Measurements from ENCODE around the gene RPS25. TPM values are rescaled to one million over a fixed set of nuclear protein-coding genes. Genes with fewer than 3 reads are reported as not detected.
"Not testable (repeated sequence)": the region's sequence is repeated elsewhere in the genome, so short reads cannot be mapped to it uniquely, and the experiment has no call there.

RPS25 gene
- total and polyA plus RNA-seq, 10 donors, result 945 to 5,214 (median 1,205) TPM

DNA sequence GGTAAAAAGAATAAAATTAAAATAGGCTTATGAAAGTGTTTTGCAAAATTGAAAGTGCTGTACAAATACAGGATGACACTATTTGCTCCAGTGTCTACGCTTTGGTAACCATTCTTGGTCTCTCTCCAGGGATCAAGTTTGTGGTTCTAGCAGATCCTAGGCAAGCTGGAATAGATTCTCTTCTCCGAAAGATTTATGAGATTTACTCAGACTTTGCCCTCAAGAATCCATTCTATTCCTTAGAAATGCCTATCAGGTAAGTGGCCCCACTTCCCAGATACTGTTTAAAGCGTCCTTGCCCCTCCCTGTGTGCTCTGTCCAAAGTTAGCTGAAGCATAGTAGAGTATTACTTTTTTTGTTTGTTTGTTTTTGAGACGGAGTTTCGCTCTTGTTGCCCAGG, 3.5 kb upstream of the RPS25 start:
- 90 to 95% (median 94%) methylated on average over 5 of the region's 5 CpGs for WGBS, 5 donors
- intact Hi-C loops (cut with DNase I; ENCODE audit: low total_unique reads), result no loop called here
- Histone ChIP-seq H3K36me3 (peaks cover 0 to 73% (median 46%) of the 10 kb centered on the region in 6 donors), H3K4me1 (peaks cover 27 to 81% (median 58%) of the 10 kb centered on the region in 6 donors), H3K9me3 (no peaks in the 10 kb centered on the region), H3K27ac (peak overlapping the region in 1 of 8 donors; percentile 8), H3K27me3 (replicated peaks in 1 of 7) (no peaks in the 10 kb centered on the region), H3K4me3 (peak overlapping the region in 1 of 8 donors; percentile 3)
- TF ChIP-seq, protein P1, sequence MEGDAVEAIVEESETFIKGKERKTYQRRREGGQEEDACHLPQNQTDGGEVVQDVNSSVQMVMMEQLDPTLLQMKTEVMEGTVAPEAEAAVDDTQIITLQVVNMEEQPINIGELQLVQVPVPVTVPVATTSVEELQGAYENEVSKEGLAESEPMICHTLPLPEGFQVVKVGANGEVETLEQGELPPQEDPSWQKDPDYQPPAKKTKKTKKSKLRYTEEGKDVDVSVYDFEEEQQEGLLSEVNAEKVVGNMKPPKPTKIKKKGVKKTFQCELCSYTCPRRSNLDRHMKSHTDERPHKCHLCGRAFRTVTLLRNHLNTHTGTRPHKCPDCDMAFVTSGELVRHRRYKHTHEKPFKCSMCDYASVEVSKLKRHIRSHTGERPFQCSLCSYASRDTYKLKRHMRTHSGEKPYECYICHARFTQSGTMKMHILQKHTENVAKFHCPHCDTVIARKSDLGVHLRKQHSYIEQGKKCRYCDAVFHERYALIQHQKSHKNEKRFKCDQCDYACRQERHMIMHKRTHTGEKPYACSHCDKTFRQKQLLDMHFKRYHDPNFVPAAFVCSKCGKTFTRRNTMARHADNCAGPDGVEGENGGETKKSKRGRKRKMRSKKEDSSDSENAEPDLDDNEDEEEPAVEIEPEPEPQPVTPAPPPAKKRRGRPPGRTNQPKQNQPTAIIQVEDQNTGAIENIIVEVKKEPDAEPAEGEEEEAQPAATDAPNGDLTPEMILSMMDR (IDR thresholded peaks at IDR 0.05 in 8 of 11, conservative IDR thresholded peaks at IDR 0.05 in 3 of 11), result no peak
- TF ChIP-seq POLR2A (IDR thresholded peaks at IDR 0.05), result no peak
- TF ChIP-seq POLR2AphosphoS5 (IDR thresholded peaks at IDR 0.05), result no peak
- DNase-seq, result no peak

DNA sequence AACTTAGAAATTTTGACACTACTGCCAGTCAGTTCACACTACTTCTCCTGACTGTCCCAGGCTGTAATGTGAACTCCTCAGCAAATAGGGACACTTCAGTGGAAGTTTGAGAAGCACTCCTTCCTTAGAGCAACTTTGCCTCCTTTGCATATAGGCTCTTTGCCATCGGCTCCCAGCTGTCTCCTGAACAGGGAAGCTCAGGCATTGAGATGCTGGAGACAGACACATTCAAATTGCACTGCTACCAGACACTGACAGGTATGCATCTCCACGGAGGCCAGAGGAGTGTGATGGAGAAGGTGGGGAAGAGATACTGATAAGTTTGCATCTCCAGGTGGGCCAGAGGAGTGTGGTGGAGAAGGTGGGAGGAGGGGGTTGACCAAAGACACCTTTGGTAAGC, 1.9 kb upstream of the RPS25 start:
- Histone ChIP-seq H3K36me3 (peaks cover 0 to 73% (median 53%) of the 10 kb centered on the region in 6 donors), H3K4me1 (peaks cover 40 to 88% (median 67%) of the 10 kb centered on the region in 6 donors), H3K27ac (peak overlapping the region in 3 of 8 donors; percentile 94 to 99 (median 98)), H3K27me3 (replicated peaks in 1 of 7) (no peaks in the 10 kb centered on the region), H3K9me3 (no peaks in the 10 kb centered on the region), H3K4me3 (peak overlapping the region; percentile 66 to 94 (median 89))
- WGBS, 5 donors, result 42 to 73% (median 63%) methylated on average over 2 of the region's 2 CpGs
- intact Hi-C loops (cut with DNase I; ENCODE audit: low total_unique reads), result no loop called here
- TF ChIP-seq POLR2A (IDR thresholded peaks at IDR 0.05) (no peak), POLR2AphosphoS5 (IDR thresholded peaks at IDR 0.05) (no peak)
- TF ChIP-seq, protein P1 (IDR thresholded peaks at IDR 0.05 in 8 of 11, conservative IDR thresholded peaks at IDR 0.05 in 3 of 11), result no peak
- no peak for DNase-seq

DNA sequence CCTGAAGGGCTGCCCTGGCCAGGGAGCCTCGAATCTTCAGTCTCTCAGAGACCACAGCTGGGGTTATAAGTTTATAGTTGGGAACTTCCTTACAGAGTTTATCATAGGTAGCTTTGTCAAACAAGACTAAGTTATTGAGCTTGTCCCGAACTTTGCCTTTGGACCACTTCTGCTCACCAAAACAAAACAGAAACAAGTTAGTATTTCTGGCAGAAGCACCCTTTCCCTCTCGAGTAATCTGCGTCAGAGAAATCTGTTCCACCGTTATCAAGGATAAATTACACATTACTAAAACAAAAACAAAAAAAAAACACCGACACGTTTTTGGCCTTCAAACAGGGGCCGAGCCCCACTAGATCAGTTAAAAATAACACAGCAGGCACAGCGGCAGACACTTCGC, 766 bp downstream of the RPS25 start:
- H3K9me3 ChIP-seq; intact Hi-C loops (cut with DNase I; ENCODE audit: low total_unique reads); H3K27me3 ChIP-seq (replicated peaks in 1 of 7): not testable (repeated sequence)
- DNase-seq, result peak; percentile 9
- peaks cover 37 to 73% (median 56%) of the 10 kb centered on the region in 6 donors for H3K4me1 ChIP-seq
- WGBS, 5 donors, result 1 to 4% (median 2%) methylated on average over 10 of the region's 10 CpGs
- H3K36me3 ChIP-seq, result peaks cover 0 to 73% (median 53%) of the 10 kb centered on the region in 6 donors
- peak overlapping the region; percentile 66 to 94 (median 89) for H3K4me3 ChIP-seq
- H3K27ac ChIP-seq, result peak overlapping the region; percentile 89 to 99 (median 98)

DNA sequence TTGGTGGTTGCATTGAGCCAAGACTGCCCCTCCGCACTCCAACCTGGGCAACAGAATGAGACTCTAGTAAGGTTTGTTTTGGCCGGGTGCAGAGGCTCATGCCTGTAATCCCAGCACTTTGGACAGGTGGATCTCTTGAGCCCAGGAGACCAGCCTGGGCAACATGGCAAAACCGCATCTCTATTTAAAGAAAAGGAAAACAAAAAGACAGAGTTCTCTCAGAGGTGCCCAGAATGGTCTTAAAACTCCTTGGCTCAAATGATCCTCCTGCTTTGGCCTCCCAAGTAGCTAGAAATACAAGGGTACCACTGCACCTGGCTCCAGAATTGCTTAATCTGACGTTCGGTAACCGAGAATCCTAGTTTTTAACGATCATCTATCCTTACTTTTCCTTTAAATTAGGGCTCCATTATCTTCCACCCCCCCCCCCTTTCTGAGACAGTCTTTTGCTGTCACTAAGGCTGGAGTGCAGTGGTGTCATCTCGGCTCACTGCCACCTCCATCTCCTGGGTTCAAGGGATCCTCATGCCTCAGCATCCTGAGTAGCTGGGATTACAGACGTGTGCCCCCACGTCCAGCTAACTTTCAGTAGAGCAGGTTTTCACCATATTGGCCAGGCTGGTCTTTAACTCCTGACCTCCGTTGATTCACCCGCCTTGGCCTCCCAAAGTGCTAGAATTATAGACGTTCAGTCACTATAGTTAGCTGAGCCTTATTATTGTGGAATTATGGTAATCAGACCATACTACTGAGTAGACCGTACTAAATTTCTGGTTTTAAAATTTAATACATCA, 1.7 kb downstream of the RPS25 start:
- WGBS, 5 donors, result 71 to 83% (median 77%) methylated on average over 14 of the region's 14 CpGs
- TF ChIP-seq POLR2A (IDR thresholded peaks at IDR 0.05) (no peak), POLR2AphosphoS5 (IDR thresholded peaks at IDR 0.05) (no peak)
- H3K4me3 ChIP-seq, result peak overlapping the region in 5 of 8 donors; percentile 86 to 93 (median 89)

DNA sequence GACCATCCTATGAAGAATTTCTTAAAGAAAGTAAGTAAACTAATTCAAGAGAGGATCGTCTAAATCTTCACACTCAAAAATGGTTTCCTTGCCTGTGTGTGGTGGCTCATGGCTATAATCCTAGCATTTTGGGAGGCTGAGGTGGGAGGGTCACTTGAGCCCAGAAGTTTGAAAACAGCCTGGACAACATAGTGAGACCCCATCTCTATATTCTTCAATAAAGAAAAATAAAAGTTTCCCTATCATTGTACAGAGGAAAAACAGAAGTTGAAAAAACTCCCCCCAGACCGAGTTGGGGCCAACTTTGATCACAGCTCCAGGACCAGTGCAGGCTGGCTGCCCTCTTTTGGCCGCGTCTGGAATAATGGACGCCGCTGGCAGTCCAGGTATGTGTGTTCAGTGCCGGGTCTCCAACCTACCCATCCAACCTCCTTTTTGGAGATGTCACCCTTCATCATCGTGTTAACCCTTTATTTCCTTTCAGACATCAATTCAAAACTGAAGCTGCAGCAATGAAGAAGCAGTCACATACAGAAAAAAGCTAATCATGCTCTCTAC, 3.0 kb downstream of the RPS25 start:
- intact Hi-C loops (cut with DNase I; ENCODE audit: low total_unique reads), result no loop called here
- H3K9me3 ChIP-seq, result no peaks in the 10 kb centered on the region
- H3K4me1 ChIP-seq, result peaks cover 28 to 51% (median 39%) of the 10 kb centered on the region in 6 donors
- WGBS, 5 donors, result 72 to 80% (median 77%) methylated on average over 8 of the region's 8 CpGs
- H3K36me3 ChIP-seq, result peaks cover 0 to 73% (median 62%) of the 10 kb centered on the region in 6 donors
- H3K27me3 ChIP-seq (replicated peaks in 1 of 7), result no peaks in the 10 kb centered on the region
- H3K4me3 ChIP-seq, result no peak overlapping the region
- TF ChIP-seq, protein P1 (IDR thresholded peaks at IDR 0.05 in 8 of 11, conservative IDR thresholded peaks at IDR 0.05 in 3 of 11), result no peak
- TF ChIP-seq POLR2A (IDR thresholded peaks at IDR 0.05) (no peak), POLR2AphosphoS5 (IDR thresholded peaks at IDR 0.05) (peak in 1 of 3 donors; percentile 28)
- H3K27ac ChIP-seq, result no peak overlapping the region
- no peak for DNase-seq

More for the DNA sequence above, 1.7 kb downstream of the RPS25 start:
- intact Hi-C loops (cut with DNase I; ENCODE audit: low total_unique reads), result no loop called here
- peak; percentile 34 for DNase-seq
- H3K27me3 ChIP-seq (replicated peaks in 1 of 7), result no peaks in the 10 kb centered on the region
- peaks cover 0 to 73% (median 54%) of the 10 kb centered on the region in 6 donors for H3K36me3 ChIP-seq
- H3K9me3 ChIP-seq, result no peaks in the 10 kb centered on the region
- H3K4me1 ChIP-seq, result peaks cover 37 to 64% (median 51%) of the 10 kb centered on the region in 6 donors
- H3K27ac ChIP-seq, result peak overlapping the region in 6 of 8 donors; percentile 94 to 99 (median 98)
